HG03439 (cell line): ENCODE measurements around the gene FAF1.
"Not testable (repeated sequence)": the region's sequence is repeated elsewhere in the genome, so short reads cannot be mapped to it uniquely, and the experiment has no call there.

Experiments
- ATAC-seq: cut with Tn5 transposase; IDR thresholded peaks from one replicate; pipeline ENCODE4 v1.9.1; 2021; ENCODE audit warnings: mild to moderate bottlenecking, moderate library complexity; ENCODE audit not compliant: unreplicated experiment

Gene FAF1

GRCh38 chr1:50858761-50859160 lies 101.3 kb downstream of the FAF1 start:
- ATAC-seq: no peak

GRCh38 chr1:50857702-50858101 lies 102.4 kb downstream of the FAF1 start:
- ATAC-seq: no peak

GRCh38 chr1:50853325-50853724 lies 106.7 kb downstream of the FAF1 start:
- ATAC-seq: no peak

GRCh38 chr1:50852889-50853288 lies 107.2 kb downstream of the FAF1 start:
- no peak for ATAC-seq

DNA sequence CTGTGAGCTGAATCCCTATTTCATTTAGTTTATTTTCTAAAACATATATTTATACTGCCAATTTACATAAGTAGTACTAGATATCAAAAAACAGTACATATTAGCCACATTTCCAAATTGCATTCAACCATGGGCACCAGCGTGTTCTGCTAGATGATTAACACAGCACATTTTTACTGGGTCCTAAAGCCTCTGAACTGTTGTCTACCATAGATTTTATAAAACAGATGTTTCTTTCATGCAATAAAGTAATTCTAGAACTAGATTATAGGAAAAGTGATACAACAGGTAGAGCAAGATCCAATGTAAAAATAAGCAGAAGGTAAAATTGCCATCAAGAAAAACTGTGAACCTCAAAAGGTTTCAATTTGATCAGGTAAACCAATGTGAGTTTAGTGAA lies 108.6 kb downstream of the FAF1 start:
- no peak for ATAC-seq

DNA sequence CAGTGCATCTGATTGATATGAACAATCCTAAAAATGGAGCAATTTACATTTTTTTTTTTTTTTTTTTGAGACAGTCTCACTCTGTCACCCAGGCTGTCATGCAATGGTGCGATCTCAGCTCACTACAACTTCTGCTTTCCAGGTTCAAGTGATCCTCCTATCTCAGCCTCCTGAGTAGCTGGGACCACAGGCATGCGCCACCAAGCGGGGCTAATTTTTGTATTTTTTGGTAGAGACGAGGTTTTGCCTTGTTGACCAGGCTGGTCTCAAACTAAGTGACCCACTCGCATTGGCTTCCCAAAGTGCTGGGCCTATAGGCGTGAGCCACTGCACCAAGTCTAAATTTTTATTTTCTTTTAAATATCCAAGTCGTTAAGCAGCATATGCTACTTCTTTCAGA lies 109.0 kb downstream of the FAF1 start:
- no peak for ATAC-seq

GRCh38 chr1:50847303-50847702 lies 112.8 kb downstream of the FAF1 start:
- ATAC-seq: no peak

DNA sequence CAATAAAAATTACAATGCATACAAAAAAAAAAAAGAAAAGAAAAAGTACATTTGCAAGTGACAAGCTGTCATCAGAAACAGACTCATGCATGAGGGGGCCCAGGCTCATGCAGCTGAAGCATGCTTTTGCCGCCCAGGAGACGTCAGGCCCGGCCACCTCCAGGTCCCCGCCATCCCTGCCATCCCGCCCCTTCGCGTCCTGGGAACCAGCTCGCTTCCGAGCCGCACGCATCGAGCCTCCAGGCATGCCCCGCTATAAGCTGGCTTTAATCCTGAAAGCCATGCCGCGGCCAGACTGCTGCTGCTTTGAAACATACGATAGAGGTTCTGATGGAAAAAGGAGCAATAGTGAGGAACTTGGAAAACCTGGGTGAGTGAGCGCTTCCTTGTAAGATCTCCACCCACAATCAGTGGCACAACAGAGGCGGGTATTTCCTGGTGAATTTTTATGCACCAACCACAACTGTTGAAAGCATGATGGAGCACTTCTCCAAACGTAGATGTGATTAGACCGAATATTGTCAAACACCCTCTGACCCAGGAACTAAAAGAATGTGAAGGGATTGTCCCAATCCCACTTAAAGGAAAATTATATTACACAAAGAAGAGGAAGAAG lies 113.7 kb downstream of the FAF1 start:
- no peak for ATAC-seq

DNA sequence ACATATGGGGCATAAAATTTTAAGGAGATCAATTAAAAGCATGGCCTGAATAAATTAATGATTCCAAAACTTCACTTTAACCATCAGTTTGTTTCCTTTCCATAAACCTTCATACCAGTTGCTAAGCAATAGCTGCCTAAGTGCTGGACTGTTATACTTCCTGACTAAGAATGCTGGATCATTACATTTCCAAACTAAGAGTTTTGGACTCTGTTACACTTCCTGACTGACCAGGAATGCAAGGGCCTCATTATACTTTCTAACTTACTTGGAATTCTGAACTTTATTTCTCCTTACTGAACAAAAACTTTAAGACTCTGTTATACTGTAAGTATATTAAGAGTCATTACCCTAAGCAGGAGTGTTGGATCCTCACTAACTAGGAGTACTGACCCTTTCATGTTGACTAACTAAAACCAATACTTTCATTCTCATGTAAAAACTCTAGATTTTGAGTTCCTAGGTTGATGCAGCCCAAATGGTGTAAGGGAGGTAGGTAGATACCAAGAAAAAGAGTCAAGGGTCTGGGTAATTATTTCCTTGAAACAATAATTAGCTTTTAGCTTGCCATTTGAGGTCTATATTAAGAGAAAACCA lies 118.2 kb downstream of the FAF1 start:
- ATAC-seq: no peak

- ATAC-seq: no peak
Observed at GRCh38 chr1:50836117-50836516, 124.0 kb downstream of the FAF1 start.

- no peak for ATAC-seq
Observed at GRCh38 chr1:50833216-50833615, 126.9 kb downstream of the FAF1 start.

GRCh38 chr1:50832167-50832566 lies 127.9 kb downstream of the FAF1 start:
- ATAC-seq: no peak

DNA sequence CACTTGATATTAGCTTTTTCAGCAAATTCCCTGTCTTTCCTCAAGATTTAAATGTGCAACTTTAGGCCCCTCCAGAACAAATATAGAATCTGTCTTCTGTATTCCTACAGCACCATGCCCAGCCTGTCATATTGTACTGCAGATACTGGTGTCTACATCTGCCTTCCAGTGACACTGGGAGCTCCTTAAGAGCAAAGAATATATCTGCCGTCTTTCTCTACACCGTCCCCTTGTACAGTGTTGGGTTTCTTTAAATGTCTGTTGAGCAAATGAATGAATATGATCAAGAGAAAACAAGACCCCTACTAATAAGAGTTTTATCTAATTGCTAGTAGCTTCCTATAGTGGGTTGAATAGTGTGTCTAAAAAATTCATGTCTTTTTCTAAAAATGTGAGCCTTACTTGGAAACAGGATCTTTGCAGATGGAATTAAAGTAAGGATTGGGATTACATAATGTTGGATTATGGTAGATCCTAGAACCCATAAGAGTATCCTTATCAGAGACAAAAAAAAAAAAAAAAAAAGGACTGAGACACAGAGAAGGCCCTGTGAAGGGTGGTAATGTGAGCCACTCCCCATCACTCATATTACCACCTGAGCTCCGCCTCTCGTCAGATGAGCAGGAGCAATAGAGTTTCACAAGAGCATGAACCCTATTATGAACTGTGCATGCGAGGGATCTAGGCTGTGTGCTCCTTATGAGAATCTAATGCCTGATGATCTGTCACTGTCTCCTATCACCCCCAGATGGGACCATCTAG lies 128.6 kb downstream of the FAF1 start:
- no peak for ATAC-seq

- ATAC-seq: no peak
Observed at GRCh38 chr1:50830621-50831020, 129.4 kb downstream of the FAF1 start.

DNA sequence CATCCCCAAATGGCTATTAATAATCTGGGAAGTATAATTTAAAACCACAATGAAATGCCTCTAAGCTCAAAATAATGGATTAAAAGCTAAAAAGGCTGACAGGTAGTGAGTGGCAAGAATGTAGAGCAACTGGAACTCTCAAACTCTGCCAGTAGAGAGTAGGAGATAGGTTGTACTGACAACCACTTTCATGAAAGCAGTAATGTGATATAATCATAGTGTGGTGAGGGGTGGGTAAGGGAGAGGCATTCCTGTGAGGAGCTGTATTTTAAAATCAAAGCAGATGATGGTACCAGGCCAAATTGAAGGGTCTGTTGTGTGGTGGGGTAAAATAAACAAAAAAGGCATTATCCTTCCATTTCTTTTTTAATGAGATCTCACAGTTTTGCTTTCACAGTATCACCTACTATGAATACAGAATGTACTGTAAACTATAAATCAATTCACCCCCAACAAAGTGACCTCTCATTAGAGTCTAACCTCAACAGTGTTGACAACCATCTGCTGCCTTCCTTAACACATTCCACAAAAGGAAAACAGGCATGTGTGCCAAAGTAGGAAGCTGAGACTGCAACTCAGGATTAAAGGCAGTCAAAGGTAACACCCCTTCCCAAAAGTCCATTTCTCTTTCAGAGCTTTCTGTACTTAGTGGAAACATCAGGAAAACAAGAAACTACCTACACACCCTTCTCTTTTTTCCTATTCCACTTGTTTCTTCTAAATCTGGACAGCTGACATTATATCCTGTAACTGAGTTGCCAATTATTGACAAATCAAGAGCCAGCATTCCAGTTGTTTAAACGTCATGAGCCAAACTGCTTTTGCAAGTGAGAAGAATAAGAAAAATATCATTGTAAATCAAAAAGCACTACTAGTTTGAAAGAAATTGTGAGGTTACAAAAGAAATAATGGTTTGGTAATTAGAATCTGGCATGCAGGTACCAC lies 130.8 kb downstream of the FAF1 start:
- ATAC-seq: no peak

DNA sequence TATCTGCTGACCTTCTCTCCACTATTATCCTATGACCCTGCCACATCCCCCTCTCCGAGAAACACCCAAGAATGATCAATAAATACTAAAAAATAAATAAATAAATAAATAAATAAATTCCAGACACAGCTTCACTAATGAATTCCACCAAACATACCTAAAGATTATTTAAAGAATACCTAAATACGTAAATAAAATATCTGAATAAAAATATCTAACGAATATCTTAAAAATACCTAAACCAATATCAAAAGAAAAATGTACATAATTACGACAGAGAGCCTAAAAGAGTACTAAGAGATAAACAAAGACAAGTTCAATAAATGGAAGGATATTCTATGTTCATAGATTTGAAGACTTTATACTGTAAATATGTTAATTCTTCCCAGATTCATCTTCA lies 132.5 kb downstream of the FAF1 start:
- ATAC-seq: no peak

DNA sequence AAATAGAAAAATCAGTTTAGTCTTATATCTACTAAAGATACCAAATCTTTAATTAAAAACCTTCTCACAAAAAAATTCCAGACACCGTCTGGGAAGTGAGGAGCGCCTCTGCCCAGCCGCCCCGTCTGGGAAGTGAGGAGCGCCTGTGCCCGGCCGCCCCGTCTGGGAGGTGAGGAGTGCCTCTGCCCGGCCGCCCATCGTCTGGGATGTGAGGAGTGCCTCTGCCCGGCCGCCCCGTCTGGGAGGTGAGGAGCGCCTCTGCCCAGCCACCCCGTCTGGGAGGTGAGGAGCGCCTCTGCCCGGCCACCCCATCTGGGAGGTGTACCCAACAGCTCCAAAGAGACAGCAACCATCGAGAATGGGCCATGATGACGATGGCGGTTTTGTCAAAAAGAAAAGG lies 133.3 kb downstream of the FAF1 start:
- ATAC-seq: not testable (repeated sequence)

DNA sequence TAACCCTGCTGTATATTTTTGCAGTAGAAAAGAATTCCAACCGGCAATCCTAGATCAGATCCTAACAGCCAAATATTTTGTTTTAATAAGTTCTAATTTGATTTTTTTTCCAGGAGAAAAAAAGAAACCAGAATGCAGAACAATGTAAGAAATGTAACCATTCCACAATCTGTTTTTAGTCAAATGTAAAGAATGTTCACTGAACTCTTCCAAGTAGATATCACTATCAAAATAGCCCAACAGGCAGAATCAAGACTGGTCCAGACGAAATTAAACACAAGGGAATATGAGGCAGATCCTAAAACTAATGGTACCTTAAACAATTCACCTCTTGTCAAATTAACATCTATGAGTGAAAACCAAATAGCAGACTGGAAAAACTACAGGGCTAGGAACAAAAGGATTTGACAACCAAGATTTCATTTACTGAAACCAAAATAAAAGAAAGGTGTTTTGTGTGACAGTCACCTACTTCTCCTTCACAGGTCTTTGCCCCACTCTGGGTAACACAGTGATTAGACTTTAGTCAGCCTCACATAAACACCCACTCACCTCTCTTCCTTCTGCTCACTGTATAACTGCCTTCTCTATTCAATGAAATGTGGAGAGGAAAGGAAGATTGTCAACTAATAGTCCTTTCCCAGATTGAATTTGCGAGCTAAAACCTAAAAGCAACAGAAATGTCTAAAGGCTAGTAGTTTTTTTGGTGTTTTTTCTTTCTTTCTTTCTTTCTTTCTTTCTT lies 137.9 kb downstream of the FAF1 start:
- no peak for ATAC-seq

GRCh38 chr1:50820545-50820944 lies 139.5 kb downstream of the FAF1 start:
- no peak for ATAC-seq

DNA sequence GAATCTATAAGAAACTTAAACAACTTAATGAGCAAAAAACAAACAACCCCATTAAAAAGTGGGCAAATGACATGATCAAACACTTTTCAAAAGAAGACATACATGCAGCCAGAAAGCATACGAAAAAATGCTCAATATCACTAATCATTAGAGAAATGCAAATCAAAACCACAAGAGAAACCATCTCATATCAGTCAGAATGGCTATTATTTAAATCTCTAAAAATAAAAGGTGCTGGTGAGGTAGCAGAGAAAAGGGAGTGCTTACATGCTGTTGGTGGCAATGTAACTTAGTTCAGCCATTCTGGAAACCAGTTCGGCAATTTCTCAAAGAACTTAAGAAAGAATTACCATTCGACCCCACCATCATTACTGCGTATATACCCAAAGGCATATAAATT lies 147.7 kb downstream of the FAF1 start:
- no peak for ATAC-seq

DNA sequence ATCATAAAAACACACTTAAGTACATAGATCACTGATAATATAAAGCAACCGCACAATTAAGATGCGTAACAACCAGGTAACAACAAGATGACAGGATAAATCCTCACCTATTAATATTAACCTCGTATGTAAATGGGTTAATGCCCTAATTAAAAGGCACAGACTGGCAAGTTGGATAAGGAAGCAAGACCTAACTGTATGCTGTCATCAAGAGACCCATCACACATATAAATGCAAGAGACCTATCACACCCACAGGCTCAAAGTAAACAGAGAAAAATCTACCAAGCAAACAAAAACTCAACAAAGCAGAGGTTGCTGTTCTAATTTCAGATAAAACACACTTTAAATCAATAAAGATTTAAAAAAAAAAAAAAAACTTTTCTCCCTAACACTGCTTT lies 151.8 kb downstream of the FAF1 start:
- no peak for ATAC-seq
